Measurements from ENCODE around the gene ITIH1.

Gene ITIH1

GRCh38 chr3:52816654-52817053 lies 39.3 kb downstream of the ITIH1 start:
- no peak for DNase-seq (ENCODE audit: low read depth in 2 of 2)

GRCh38 chr3:52817221-52817620 lies 39.8 kb downstream of the ITIH1 start:
- DNase-seq (ENCODE audit: low read depth in 2 of 2), result no peak

DNA sequence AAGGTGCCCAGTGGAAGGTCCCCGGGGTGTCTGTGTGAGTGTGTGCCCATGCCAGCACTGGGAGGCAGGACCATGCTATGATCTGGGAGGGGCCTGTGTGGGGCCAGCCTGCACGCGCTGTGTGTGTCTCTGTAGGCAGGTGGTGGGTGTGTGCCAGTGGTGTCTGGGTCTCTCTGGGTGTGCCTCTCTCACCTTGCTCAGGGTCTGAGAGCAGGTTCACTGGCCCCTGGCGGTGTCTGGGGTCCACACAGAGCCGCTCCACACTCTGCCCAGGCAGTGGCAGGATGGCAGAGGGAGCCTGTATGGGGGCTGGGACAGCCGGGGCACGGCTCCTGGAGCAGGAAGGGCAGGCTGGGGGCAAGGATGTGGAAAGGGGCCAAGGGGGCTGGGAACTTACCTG lies 40.5 kb downstream of the ITIH1 start:
- no peak for DNase-seq (ENCODE audit: low read depth in 2 of 2)

DNA sequence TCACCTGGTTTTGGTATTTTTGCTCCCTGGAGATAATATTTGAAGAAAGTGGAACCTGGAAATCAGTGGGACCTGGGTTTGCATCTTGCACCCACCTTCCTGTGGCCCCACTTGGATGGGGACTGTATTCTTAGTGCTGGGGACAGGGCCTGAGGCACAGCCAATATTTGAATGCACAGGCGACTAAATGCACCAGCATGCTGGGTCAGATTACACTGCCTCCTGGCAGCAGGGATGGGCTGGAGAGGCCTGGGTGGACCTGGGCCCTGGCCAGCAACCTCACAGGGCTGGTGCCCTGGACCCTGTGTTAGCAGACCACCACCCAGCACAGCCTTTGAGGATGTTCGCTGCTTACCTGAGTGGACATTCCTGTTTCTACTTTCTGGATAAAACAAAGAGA lies 42.5 kb downstream of the ITIH1 start:
- DNase-seq (ENCODE audit: low read depth in 2 of 2), result no peak

DNA sequence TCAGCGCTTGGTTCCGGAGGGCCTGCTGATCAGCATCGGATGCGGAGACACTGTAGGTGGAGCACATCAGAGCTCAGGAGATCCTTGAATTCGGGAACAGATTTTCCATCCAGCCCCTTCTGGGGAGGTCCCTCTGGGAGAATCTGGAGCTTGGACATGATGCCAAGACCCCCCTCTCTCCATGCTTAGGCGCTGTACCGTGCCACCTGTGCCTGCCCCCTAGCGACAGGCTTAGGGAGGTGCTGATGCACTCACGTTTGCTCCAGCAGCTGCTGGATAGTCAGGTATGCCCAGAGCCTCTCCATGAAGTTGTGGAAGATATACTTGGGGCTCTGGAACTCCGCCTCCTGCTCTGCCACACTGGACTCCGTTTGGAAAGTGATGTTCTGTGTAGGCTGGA lies 43.3 kb downstream of the ITIH1 start:
- DNase-seq (ENCODE audit: low read depth in 2 of 2), result peak; percentile 13 to 22

DNA sequence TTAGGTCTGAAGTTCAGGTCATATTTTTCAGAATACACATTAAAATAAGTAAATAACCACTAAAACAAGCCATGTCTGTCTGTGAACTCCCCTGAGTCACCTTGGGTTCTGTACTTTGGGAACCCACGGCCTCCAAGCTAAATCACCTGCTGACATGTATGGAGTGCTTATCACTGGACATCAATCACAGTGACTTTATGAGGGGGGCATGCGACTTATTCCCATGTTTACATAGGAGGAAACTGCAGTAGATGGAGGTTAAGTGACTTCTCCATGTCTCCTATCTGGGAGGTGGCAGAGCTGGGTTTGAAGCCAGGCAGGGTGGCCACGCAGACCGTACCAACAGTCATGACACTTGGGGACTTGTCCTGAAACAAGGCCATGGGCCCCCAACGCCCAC lies 45.0 kb downstream of the ITIH1 start:
- no peak for DNase-seq (ENCODE audit: low read depth in 2 of 2)

DNA sequence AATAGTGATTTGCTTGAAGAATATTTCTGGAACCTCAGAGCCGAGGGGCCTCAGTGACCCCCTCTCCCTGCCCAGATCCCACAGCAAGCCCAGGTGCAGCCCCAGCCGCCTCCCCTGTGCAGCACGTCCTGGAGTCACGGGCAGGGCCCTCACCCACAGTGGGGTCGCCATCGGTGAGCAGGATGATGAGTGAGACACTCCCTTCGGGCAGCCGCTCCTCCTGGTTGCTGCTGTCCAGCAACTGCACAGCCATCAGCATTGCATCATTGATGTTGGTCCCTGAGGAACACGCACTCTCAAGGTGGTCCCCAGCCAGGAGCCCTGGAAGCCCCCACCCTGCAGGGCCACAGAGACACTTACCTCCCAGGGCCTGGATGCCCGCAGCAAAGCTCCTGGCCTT lies 46.6 kb downstream of the ITIH1 start:
- DNase-seq (ENCODE audit: low read depth in 2 of 2), result no peak

DNA sequence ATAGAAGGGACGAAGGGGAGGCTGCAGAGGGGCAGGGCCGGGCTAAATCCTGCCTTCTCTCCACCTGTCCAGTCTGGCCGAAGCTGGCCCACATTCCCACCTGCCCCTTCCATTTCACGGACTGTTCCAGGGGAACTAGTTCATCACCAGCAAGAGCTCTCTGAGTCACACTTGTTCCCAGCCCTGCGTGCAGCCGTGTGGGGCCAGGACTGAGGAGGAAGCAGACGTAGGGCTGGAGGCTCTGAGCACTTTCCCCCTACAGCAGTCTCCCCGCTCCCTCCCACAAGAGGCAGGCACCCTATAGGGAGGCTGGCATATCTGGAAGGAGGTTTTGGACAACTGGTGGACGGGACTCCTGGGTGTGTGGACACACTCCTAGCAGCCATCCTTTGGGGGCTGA lies 50.0 kb downstream of the ITIH1 start:
- no peak for DNase-seq (ENCODE audit: low read depth in 2 of 2)

GRCh38 chr3:52827866-52828376 lies 50.5 kb downstream of the ITIH1 start:
- DNase-seq (ENCODE audit: low read depth in 2 of 2), result no peak

DNA sequence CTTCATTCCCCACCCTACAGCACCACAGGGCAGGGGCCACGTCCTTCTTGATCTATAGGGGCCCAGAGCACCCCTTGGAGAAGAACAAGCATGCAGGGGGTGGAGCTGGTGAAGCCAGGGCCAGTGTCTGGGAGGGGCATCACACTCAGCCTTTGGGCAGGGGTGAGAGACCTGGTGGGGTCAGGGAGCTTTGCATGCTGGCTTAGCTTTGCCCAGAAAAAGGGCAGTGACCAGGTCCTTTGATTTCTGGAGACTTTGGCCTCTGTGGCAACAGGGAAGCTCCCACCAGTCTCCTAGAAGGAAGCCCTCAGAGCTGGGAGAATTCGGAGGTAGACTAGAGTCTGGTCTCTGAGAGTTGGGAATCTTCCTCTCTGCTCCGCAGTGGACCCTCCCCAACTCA lies 52.1 kb downstream of the ITIH1 start:
- DNase-seq (ENCODE audit: low read depth in 2 of 2), result no peak

DNA sequence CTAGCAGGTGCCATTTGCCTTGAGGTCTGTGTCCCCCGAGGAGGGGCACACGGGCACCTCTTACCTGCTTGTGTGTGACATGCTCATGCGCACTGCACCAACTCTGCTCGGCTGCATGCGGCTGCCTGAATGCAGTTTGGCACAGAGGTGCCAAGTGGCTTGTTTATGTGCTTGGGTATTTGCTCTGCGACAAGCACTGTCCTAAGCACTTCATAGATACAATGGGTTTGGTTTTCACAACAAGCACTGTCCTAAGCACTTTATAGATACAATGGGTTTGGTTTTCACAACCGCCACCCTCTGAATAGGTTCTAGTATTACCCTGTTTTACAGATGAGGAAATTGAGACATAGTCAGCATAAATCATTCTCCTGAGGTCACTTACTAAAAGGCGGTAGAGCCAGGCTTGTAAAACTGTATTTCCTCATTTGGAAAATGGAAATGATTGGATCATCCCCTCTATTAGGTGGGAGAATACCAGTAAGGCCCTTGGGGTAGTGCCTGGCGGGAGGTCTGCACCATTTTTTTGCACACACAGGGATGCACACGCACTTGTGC lies 52.6 kb downstream of the ITIH1 start:
- no peak for DNase-seq (ENCODE audit: low read depth in 2 of 2)

- no peak for DNase-seq (ENCODE audit: low read depth in 2 of 2)
Measured at GRCh38 chr3:52830535-52831258, 53.3 kb downstream of the ITIH1 start, which contains the start of gene ITIH4. Gene ITIH4, minus strand, starts transcription at chr3:52830672. Its CDS starts 30 bp downstream, at chr3:52830642.

DNA sequence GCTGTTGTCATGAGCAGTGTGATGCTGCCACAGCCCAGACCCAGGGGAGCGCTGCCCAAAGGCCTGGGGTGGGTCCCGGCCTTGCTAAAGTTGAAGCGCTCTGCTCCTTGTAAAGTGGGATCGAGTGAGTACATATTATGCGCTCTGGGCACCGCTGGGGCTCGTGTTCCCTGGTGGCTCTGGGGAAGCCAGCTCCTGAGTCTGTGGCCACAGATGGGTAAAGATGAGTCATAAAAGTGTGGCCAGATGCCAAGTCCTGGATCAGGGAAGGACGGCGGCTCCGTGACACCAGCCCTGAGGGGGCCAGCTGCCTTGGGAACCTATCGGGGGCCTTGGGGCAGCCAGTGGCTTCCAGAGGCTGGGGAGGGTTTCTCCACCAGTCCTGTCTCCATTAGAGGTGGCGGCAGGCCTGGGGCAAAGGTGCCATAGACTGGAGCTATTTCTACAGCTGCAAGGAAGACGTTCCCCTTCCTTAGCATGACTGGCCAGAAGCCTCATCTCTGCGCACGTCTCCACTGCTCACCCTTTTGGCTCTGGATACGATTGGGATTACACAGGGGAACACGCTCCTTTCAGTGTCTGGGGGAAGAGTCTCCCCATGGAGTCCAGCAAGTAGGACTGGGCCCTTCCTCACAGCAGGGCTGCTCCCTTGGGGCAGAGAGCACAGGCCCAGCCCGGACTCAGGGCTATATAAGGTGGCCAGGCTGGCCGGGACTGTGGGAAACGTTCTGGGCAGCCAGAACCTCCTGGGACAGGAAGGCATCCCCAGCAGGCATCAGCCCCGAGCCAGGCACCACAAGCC lies 54.3 kb downstream of the ITIH1 start:
- no peak for DNase-seq (ENCODE audit: low read depth in 2 of 2)

DNA sequence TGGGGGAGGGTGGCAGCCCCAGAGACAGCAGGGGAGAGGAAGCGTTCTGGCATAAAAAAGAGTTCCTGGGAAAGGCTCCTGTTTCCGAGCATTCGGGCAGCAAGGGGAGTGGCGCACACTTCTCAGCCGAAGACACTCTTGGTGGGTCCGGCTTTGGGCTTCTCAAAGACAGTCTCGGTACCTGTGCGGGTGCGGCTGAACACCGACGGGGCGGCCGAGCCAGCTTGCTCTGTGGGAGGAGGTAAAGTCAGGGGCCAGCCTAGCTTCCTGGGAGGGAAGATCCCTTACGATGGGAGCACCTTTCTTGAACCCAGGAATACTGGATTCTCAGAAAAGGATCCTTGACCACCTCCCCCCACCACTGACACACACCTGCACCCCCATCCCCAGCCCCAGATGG lies 55.8 kb downstream of the ITIH1 start:
- DNase-seq (ENCODE audit: low read depth in 2 of 2), result no peak

- no peak for DNase-seq (ENCODE audit: low read depth in 2 of 2)
Measured at GRCh38 chr3:52834871-52835501, 57.6 kb downstream of the ITIH1 start, which contains the start of gene MUSTN1. Gene MUSTN1, minus strand, starts transcription at chr3:52835019. Its CDS starts 71 bp downstream, at chr3:52834948.

GRCh38 chr3:52835766-52836470 lies 58.5 kb downstream of the ITIH1 start:
- no peak for DNase-seq (ENCODE audit: low read depth in 2 of 2)

DNA sequence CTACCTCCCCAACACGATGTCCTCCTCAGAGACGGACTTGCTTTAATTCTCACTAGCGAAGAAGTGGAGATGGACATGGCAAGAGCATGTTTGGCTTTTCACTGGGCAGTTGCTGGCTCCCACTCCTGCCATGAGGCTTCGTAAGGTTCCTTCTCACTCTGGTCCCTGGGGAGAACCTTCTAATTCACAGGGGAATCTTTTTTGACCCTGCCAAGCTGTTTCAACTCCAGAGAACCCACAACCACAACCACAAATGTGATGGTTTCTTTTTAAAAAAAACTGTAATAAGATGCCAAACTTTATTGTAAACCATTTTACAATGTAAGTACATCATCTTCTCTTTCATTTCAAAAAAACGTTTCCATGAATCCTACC lies 59.1 kb downstream of the ITIH1 start:
- no peak for DNase-seq (ENCODE audit: low read depth in 2 of 2)

DNA sequence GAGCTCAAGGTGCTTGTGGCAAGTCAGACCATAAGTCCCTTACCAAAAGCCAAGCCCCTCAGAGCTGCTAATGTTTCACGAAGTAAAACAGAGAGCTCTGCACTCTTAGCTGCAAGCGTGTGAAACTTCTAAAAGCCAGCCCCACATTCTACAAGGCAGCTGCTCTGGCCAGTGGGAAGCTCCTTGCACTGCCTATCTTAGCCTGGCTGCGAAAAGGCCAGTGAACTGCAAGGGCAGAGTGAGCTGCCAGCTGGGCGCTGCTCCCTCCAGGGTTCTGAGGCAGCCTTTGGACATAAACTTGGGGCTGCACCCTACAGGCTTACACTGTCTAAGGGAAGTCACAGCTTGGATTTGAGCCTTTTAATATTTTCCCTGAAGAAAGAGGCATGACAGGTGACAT lies 59.6 kb downstream of the ITIH1 start:
- DNase-seq (ENCODE audit: low read depth in 2 of 2), result no peak

DNA sequence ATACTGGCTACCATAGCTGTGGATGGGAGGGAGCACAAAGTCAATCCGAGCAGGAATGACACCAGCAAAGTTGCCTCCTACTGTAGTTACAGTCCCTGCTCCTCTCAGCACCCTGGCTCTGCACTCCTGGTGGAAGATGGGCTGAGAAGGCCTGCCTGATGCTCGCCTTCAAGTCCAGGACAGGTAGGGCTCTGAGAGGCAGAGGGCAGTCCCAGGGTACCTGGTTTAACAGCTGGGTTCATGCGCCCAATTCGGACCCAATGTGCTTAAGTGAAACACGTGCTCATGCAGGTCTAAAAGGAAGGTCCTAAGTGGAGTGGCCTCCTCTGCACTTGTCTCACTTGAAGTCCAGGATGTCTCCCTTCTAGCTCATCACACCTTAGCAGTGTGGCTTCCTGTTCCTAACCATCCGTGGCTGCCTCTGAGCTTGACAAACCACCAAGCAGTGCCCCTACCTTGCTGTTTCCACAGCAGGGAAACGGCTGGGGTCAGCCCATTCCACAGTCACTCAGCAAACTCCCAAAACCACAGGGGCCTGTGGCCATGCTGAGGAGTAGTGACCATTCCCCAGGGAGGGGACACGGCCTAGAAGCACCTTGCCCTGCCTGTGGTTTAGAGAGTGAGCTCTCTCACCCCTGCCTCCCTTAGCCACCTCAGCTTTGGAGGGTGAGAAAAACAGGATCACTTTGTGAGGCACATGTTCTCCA lies 61.3 kb downstream of the ITIH1 start:
- DNase-seq (ENCODE audit: low read depth in 2 of 2), result no peak

DNA sequence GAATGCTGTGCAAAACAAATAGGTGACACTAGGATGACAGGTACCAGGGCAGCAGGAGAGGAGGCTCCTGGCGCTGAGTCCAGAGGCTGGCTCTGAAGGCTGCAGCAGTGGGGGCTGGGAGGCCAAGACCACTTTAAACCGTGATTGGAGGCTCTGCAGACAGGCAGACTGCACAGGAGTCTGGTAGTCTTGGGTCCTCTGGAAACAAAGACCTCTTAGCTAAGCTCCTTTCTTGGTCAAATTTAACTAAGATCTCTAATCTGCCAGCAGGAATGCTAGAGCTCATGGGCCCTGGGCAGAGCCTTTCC lies 61.8 kb downstream of the ITIH1 start:
- no peak for DNase-seq (ENCODE audit: low read depth in 2 of 2)

DNA sequence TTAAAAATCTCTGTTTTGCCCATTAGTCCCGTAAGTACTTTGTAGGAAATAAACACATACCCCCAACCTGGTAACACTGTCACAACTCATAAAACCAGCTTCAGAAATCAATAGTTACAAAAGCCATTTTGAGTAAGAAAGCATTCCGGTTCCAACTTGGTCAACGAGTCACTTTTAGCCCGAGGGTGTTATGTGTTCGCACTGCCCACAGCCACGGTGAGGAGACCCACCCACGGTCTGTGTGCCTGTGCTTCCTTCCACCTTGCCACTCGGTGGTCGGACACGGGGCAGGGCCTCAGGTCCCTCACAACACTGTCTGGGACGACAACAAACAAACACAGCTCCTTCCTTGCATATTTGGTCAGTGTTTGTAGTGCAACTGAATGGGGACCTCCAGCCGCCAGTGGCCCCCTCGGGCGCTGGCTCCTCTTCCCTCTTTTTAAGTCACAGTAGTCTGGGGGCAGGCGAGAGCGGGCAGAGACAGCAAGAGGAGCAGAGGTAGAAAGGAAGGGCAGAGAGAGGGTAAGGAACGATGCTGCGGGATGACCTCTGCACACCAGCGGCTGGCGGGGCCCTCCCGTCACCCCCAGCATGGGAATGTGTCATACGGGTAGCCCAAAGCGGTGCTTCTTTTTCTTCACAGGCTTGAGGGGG lies 62.6 kb downstream of the ITIH1 start:
- no peak for DNase-seq (ENCODE audit: low read depth in 2 of 2)
